Right atrium auricular region (tissue), 2 donors: Measurements from ENCODE around the gene USE1. TPM values are rescaled to one million over a fixed set of nuclear protein-coding genes. Genes with fewer than 3 reads are reported as not detected.

Experiments used
- DNase-seq: peaks from one replicate; pipeline ENCODE4 v3.0.0-alpha.2; 2019; ENCODE audit warnings: low spot score
- H3K27ac ChIP-seq, 2 donors: fragments of 200-600 bp; sonication (generic); 1 replicate in 1 of 2; 2 replicates in 1 of 2; pipeline ENCODE4 v1.5.1; 2016 to 2019
- H3K27me3 ChIP-seq, 2 donors: fragments of 200-600 bp; sonication (generic); one replicate each; pipeline versions ENCODE4 v1.5.1 to v1.6.0; 2017 to 2019
- H3K36me3 ChIP-seq: fragments of 200-600 bp; sonication (generic); one replicate; pipeline ENCODE4 v1.5.1; 2016
- H3K4me1 ChIP-seq, 2 donors: fragments of 200-600 bp; sonication (generic); one replicate each; pipeline versions ENCODE4 v1.5.1 to v1.6.0; 2017 to 2019
- H3K4me3 ChIP-seq, 2 donors: fragments of 200-600 bp; sonication (generic); 1 replicate in 1 of 2; 2 replicates in 1 of 2; pipeline ENCODE4 v1.5.1; 2017 to 2019; ENCODE audit warnings: mild to moderate bottlenecking in 1 of 2, moderate library complexity in 1 of 2
- H3K9me3 ChIP-seq, 2 donors: fragments of 200-600 bp; sonication (generic); one replicate each; pipeline ENCODE4 v1.5.1; 2019
- CTCF ChIP-seq, 2 donors: fragments of 200-600 bp; sonication (generic); IDR thresholded peaks; one replicate each; pipeline ENCODE4 v1.5.1; 2019; ENCODE audit warnings: antibody characterized with exemption in 2 of 2
- total RNA-seq, 2 donors: library from RNA; depleted of rRNA; stranded (reverse); fragments of >200 nt; gene quantifications; one replicate each; pipeline ENCODE4 v1.1.0, GENCODE V29; 2016

USE1 gene
- total RNA-seq, 2 donors from 2014 or later, result 17.5 to 18.4 TPM

DNA sequence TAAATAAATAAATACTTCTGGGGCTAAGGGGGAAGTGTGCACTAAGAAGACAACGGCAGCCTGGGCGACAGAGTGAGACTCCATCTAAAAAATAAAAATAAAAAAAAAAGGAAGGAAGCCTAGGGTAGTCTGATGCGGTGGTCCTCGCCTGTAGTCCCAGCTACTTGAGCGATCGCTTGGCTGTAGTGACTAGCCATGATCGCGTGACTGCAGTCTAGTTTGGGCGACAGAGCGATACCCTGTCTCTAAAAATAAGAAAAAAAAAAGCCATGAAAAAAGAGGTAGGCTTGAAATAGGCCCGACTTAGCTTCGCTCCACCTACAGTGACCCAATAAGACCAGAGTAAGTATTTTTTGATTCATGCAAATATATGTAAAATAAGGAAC, 51.4 kb downstream of the USE1 start:
- Histone ChIP-seq H3K27me3 (no peaks in the 10 kb centered on the region), H3K4me3 (no peak overlapping the region), H3K4me1 (peaks cover 0 to 7% of the 10 kb centered on the region in 2 donors), H3K36me3 (peaks cover 13% of the 10 kb centered on the region), H3K27ac (peak overlapping the region in 1 of 2 donors; percentile 52), H3K9me3 (no peaks in the 10 kb centered on the region)
- TF ChIP-seq CTCF (IDR thresholded peaks at IDR 0.05), result no peak
- DNase-seq, result no peak

GRCh38 chr19:17266975-17267788, 52.0 kb downstream of the USE1 start, which contains the start of gene BABAM1:
TSS of gene BABAM1 (plus strand) at chr19:17267443. CDS start at chr19:17268807, 1,364 bp downstream.
- Histone ChIP-seq H3K9me3 (no peaks in the 10 kb centered on the region), H3K27me3 (no peaks in the 10 kb centered on the region), H3K4me3 (peak within 1 kb of the TSS; percentile 70 to 85), H3K27ac (peak within 1 kb of the TSS; percentile 72 to 83), H3K4me1 (peaks cover 0 to 7% of the 10 kb centered on the region in 2 donors), H3K36me3 (peaks cover 16% of the 10 kb centered on the region)
- peak; percentile 99 for DNase-seq
- no peak for TF ChIP-seq CTCF (IDR thresholded peaks at IDR 0.05)

DNA sequence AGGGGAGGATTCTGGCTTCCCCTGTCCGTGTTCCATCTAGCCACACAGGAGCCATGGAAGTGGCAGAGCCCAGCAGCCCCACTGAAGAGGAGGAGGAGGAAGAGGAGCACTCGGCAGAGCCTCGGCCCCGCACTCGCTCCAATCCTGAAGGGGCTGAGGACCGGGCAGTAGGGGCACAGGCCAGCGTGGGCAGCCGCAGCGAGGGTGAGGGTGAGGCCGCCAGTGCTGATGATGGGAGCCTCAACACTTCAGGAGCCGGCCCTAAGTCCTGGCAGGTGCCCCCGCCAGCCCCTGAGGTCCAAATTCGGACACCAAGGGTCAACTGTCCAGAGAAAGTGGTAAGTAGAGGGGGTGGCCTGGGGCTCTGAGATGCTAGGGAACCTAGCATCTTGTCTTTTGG, 53.6 kb downstream of the USE1 start:
- Histone ChIP-seq H3K27me3 (no peaks in the 10 kb centered on the region), H3K36me3 (peaks cover 22% of the 10 kb centered on the region), H3K27ac (no peak overlapping the region), H3K9me3 (no peaks in the 10 kb centered on the region), H3K4me3 (no peak overlapping the region), H3K4me1 (peaks cover 0 to 7% of the 10 kb centered on the region in 2 donors)
- DNase-seq, result no peak
- TF ChIP-seq CTCF (IDR thresholded peaks at IDR 0.05), result no peak

Other genes starting within 250 kb of the USE1 start
- gene CPAMD8, start 188.5 kb upstream of the USE1 start, total RNA-seq, result 10 to 100 TPM in 1 of 2 donors, 1 to 10 TPM in 1; 5.5 to 21.4 TPM
- 1 to 10 TPM; 2.5 to 5.0 TPM for gene HAUS8, start 139.9 kb upstream of the USE1 start, total RNA-seq
- gene MYO9B, start 139.6 kb upstream of the USE1 start, total RNA-seq, result 10 to 100 TPM; 25.4 to 40.8 TPM
- gene OCEL1, start 10.9 kb downstream of the USE1 start, total RNA-seq, result 1 to 10 TPM; 5.9 to 8.2 TPM
- gene NR2F6, start 30.6 kb downstream of the USE1 start, total RNA-seq, result 10 to 100 TPM; 63.6 to 69.7 TPM
- 1 to 10 TPM; 4.3 to 6.6 TPM for gene USHBP1, start 49.4 kb downstream of the USE1 start, total RNA-seq
- gene BABAM1, start 52.1 kb downstream of the USE1 start, total RNA-seq, result 10 to 100 TPM; 67.9 to 71.7 TPM
- under 1 TPM in 1 of 2 donors, not detected in 1; 0.51 TPM for gene ANKLE1, start 66.5 kb downstream of the USE1 start, total RNA-seq
- gene ABHD8, start 88.1 kb downstream of the USE1 start, total RNA-seq, result 10 to 100 TPM; 11.8 to 15.8 TPM
- gene MRPL34, start 90.5 kb downstream of the USE1 start, total RNA-seq, result 100 to 1,000 TPM; 203 to 254 TPM
- 10 to 100 TPM; 22.2 to 40.1 TPM for gene DDA1, start 94.2 kb downstream of the USE1 start, total RNA-seq
- gene ANO8, start 119.5 kb downstream of the USE1 start, total RNA-seq, result 1 to 10 TPM; 4.2 to 5.2 TPM
- gene GTPBP3, start 122.2 kb downstream of the USE1 start, total RNA-seq, result 10 to 100 TPM in 1 of 2 donors, 1 to 10 TPM in 1; 6.0 to 16.8 TPM
- gene PLVAP, start 162.0 kb downstream of the USE1 start, total RNA-seq, result 10 to 100 TPM; 48.3 to 83.7 TPM
- not detected for gene CCDC194, start 178.8 kb downstream of the USE1 start, total RNA-seq
- gene BST2, start 190.3 kb downstream of the USE1 start, total RNA-seq, result 10 to 100 TPM; 32.1 to 35.3 TPM
- gene MVB12A, start 204.7 kb downstream of the USE1 start, total RNA-seq, result 10 to 100 TPM; 24.8 to 39.0 TPM
- gene TMEM221, start 233.3 kb downstream of the USE1 start, total RNA-seq, result under 1 TPM; 0.30 to 0.51 TPM
- not detected for gene NXNL1, start 245.6 kb downstream of the USE1 start, total RNA-seq